ENCODE data around the gene CHST9. TPM values are rescaled to one million over a fixed set of nuclear protein-coding genes. Genes with fewer than 3 reads are reported as not detected.

The CHST9 gene
- total and polyA plus RNA-seq, 2 of the 13 experiments (the other 11 are each of a cell fraction or from before 2014, with no cell fraction given): 3.2 to 9.6 TPM

- no peaks in the 10 kb centered on the region for H3K9me3 ChIP-seq (ENCODE audit: low read length)
- H3K27me3 ChIP-seq (ENCODE audit: control insufficient read depth in 1 of 2, insufficient read depth in 2 of 2, low read length in 2 of 2): no peaks in the 10 kb centered on the region
- BruUV-seq (replicated peaks): no TSS peak
- no peaks in the 10 kb centered on the region for H4K20me1 ChIP-seq (ENCODE audit: insufficient read depth, low read length)
- peak; percentile 83 for FAIRE-seq
- peak overlapping the region; percentile 30 for H3K27ac ChIP-seq (ENCODE audit: extremely low read length, insufficient read depth, low read length)
- peak overlapping the region; percentile 15; the same call in 1 of the 2 replicates for H3K4me2 ChIP-seq (ENCODE audit: low read depth, low read length)
- CTCF ChIA-PET (ENCODE audit: low intra/inter-chr PET ratio, low total read pairs): no interaction called here
- POLR2A ChIA-PET: no interaction called here
- H3K79me2 ChIP-seq (ENCODE audit: insufficient read depth, low read length): no peaks in the 10 kb centered on the region
- H3K4me3 ChIP-seq (replicated peaks in 1 of 3; ENCODE audit: insufficient read depth in 1 of 3, low read depth in 2 of 3, low read length in 3 of 3): no peak overlapping the region
- peak; percentile 77 for DNase-seq (ENCODE audit: low spot score)
- no peak overlapping the region for H2AFZ ChIP-seq (ENCODE audit: low read length)
- H3K36me3 ChIP-seq (replicated peaks in 1 of 2; ENCODE audit: control insufficient read depth in 1 of 2, insufficient read depth in 2 of 2, low read length in 2 of 2): no peaks in the 10 kb centered on the region
- intact Hi-C loops (cut with micrococcal nuclease; ENCODE audit: unreplicated experiment): loop anchor here (2.0 to 5.0 kb wide), 2 partner anchors 15 to 100 kb away; no protein-coding TSS in a partner anchor
- ATAC-seq: peak; percentile 94
- H3K9ac ChIP-seq (ENCODE audit: insufficient read depth, low read depth, low read length): no peak overlapping the region
- in situ Hi-C loops (cut with HindIII; ENCODE audit: extremely low pct_ligation_motif_present, low pct_unique_long_range_greater_than_20kb): no loop called here
- peaks cover 33% of the 10 kb centered on the region for H3K4me1 ChIP-seq (ENCODE audit: insufficient read depth, low read length)
- TF ChIP-seq BCL6 (CRISPR knock-in tag; IDR thresholded peaks at IDR 0.05): peak; percentile 35; the same call in 1 of the 2 replicates
- no peak for TF ChIP-seq MXD3 (CRISPR knock-in tag; IDR thresholded peaks at IDR 0.05)
- TF ChIP-seq HNF4G (IDR thresholded peaks at IDR 0.05; ENCODE audit: borderline replicate concordance, low read depth, low read length): peak; percentile 35; the same call in 1 of the 2 replicates
- no peak for TF ChIP-seq HNF4G (CRISPR knock-in tag; IDR thresholded peaks at IDR 0.05; ENCODE audit: borderline replicate concordance, low read depth)
- no peak for TF ChIP-seq ZNF547 (CRISPR knock-in tag; IDR thresholded peaks at IDR 0.05)
- TF ChIP-seq ZNF724P (CRISPR knock-in tag; IDR thresholded peaks at IDR 0.05; ENCODE audit: borderline replicate concordance): no peak
- TF ChIP-seq FOXA1 (IDR thresholded peaks at IDR 0.05): no peak
- TF ChIP-seq FOXA1 (CRISPR knock-in tag; IDR thresholded peaks at IDR 0.05): peak; percentile 58; the same call in 1 of the 2 replicates
- TF ChIP-seq ZNF660 (CRISPR knock-in tag; IDR thresholded peaks at IDR 0.05; ENCODE audit: borderline replicate concordance, low read depth): no peak
- TF ChIP-seq MEF2D (CRISPR knock-in tag; IDR thresholded peaks at IDR 0.05): 0 out of 2 replicates have a peak, but pooled peaks have one; percentile 38
- TF ChIP-seq MTERF4 (CRISPR knock-in tag; IDR thresholded peaks at IDR 0.05): no peak
- peak; percentile 67 for TF ChIP-seq SALL1 (CRISPR knock-in tag; IDR thresholded peaks at IDR 0.05)
- peak; percentile 84 for TF ChIP-seq ZMYM3 (CRISPR knock-in tag; IDR thresholded peaks at IDR 0.05)
- 0 out of 2 replicates have a peak, but pooled peaks have one; percentile 12 for TF ChIP-seq NR2F6 (IDR thresholded peaks at IDR 0.05)
- TF ChIP-seq NR2F6 (CRISPR knock-in tag; IDR thresholded peaks at IDR 0.05): peak; percentile 9; the same call in 1 of the 2 replicates
- TF ChIP-seq ZNF484 (CRISPR knock-in tag; IDR thresholded peaks at IDR 0.05; ENCODE audit: borderline replicate concordance, low read depth): no peak
- no peak for TF ChIP-seq SOX6 (IDR thresholded peaks at IDR 0.05)
- peak; percentile 49 for TF ChIP-seq SOX6 (CRISPR knock-in tag; IDR thresholded peaks at IDR 0.05)
- no peak for TF ChIP-seq ZNF335 (CRISPR knock-in tag; IDR thresholded peaks at IDR 0.05)
- TF ChIP-seq ZGPAT (CRISPR knock-in tag; IDR thresholded peaks at IDR 0.05): 0 out of 2 replicates have a peak, but pooled peaks have one; percentile 39
- TF ChIP-seq HIC2 (CRISPR knock-in tag; IDR thresholded peaks at IDR 0.05; ENCODE audit: low read depth): peak; percentile 87
These were observed 142.9 kb downstream of the CHST9 start for GRCh38 chr18:27042177-27042576.
